ENCODE results near the gene ARHGEF10L. TPM values are rescaled to one million over a fixed set of nuclear protein-coding genes. Genes with fewer than 3 reads are reported as not detected.

The ARHGEF10L gene
- total RNA-seq, 1 donor, result 39.1 TPM

DNA sequence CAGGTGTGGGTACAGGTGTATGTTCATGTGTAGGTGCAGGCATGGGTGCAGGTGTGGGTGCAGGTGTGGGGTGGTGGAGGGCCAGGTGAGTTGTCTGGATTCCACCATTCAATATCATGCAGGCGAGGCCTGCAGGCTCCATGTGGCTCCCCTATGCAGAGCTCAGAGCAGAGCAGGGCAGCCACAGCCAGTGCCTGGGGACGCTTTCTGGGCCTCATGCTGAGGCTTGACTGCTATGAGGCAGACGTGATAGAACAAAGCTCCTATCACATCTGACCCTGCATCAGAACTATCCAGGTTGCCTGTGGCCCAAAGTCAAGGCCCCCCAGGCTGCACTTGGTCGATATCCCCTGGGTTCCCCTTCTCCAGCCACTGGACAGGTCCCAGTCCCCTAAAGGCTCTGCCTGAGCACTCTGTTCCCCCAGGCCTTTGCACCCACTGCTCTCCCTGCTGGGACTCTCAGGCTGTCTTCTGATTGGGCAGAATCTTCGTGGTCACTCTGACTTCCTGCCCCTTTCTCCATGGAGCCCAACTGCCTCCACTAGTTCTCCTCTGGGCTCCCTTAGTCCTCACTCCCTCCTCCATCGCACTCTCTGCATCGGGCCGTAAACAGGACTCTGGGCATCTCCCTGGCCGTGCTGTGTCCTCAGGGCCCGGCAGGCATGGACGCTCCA, 137.0 kb downstream of the ARHGEF10L start:
- no peaks in the 10 kb centered on the region for H3K79me2 ChIP-seq (ENCODE audit: insufficient read depth, low read length)
- no peak overlapping the region for H3K27ac ChIP-seq (ENCODE audit: low read depth, low read length)
- peak; percentile 74 for DNase-seq (ENCODE audit: insufficient read length, low spot score, missing footprints)
- no peak overlapping the region for H3K4me2 ChIP-seq (ENCODE audit: insufficient read depth, low read length)
- H4K20me1 ChIP-seq (ENCODE audit: insufficient read depth, low read length), result peaks cover 46% of the 10 kb centered on the region
- H2AFZ ChIP-seq (ENCODE audit: low read length), result no peak overlapping the region
- H3K4me3 ChIP-seq (ENCODE audit: insufficient read depth, low read length), result no peak overlapping the region
- H3K36me3 ChIP-seq (ENCODE audit: insufficient read depth, low read length), result peaks cover 5% of the 10 kb centered on the region
- no peaks in the 10 kb centered on the region for H3K27me3 ChIP-seq (ENCODE audit: insufficient read depth, low read length)
- no peaks in the 10 kb centered on the region for H3K4me1 ChIP-seq (ENCODE audit: insufficient read depth, low read length)
- H3K9me3 ChIP-seq (ENCODE audit: low read depth, low read length), result no peaks in the 10 kb centered on the region
- no peak for TF ChIP-seq CTCF (IDR thresholded peaks at IDR 0.05; ENCODE audit: extremely low read depth, low read depth, low read length)

GRCh38 chr1:17678011-17678410, 138.5 kb downstream of the ARHGEF10L start:
- no peaks in the 10 kb centered on the region for H3K79me2 ChIP-seq (ENCODE audit: insufficient read depth, low read length)
- H3K9me3 ChIP-seq (ENCODE audit: low read depth, low read length), result no peaks in the 10 kb centered on the region
- H3K27ac ChIP-seq (ENCODE audit: low read depth, low read length), result no peak overlapping the region
- no peaks in the 10 kb centered on the region for H3K4me1 ChIP-seq (ENCODE audit: insufficient read depth, low read length)
- H3K4me2 ChIP-seq (ENCODE audit: insufficient read depth, low read length), result no peak overlapping the region
- no peak for TF ChIP-seq CTCF (IDR thresholded peaks at IDR 0.05; ENCODE audit: extremely low read depth, low read depth, low read length)
- H2AFZ ChIP-seq (ENCODE audit: low read length), result no peak overlapping the region
- no peaks in the 10 kb centered on the region for H3K27me3 ChIP-seq (ENCODE audit: insufficient read depth, low read length)
- peaks cover 48% of the 10 kb centered on the region for H4K20me1 ChIP-seq (ENCODE audit: insufficient read depth, low read length)
- peaks cover 5% of the 10 kb centered on the region for H3K36me3 ChIP-seq (ENCODE audit: insufficient read depth, low read length)
- no peak for DNase-seq (ENCODE audit: insufficient read length, low spot score, missing footprints)
- no peak overlapping the region for H3K4me3 ChIP-seq (ENCODE audit: insufficient read depth, low read length)

DNA sequence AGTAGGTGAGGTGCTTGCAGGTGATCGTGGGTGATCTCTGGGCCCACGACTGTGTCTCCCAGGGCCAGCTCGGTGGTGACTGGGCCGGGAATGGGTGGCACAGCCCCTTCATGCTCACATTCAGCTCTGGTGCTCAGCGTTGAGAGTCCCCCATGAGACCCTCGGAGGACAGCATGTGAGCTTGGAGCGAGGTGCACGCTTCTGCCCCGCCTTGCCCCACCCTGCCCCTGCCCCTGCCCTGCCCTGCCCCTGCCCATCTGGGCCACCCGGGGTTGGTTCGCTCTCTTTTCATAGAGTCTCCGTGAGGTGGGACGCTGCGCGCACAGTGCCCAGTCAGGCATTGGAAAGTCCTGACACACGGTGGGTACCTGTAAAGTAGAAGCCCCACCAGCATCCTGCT, 140.4 kb downstream of the ARHGEF10L start:
- no peak for TF ChIP-seq CTCF (IDR thresholded peaks at IDR 0.05; ENCODE audit: extremely low read depth, low read depth, low read length)
- Histone ChIP-seq H3K4me3 (ENCODE audit: insufficient read depth, low read length) (no peak overlapping the region), H3K9me3 (ENCODE audit: low read depth, low read length) (no peaks in the 10 kb centered on the region), H3K36me3 (ENCODE audit: insufficient read depth, low read length) (peaks cover 9% of the 10 kb centered on the region), H4K20me1 (ENCODE audit: insufficient read depth, low read length) (peaks cover 34% of the 10 kb centered on the region), H3K27me3 (ENCODE audit: insufficient read depth, low read length) (no peaks in the 10 kb centered on the region), H3K4me2 (ENCODE audit: insufficient read depth, low read length) (no peak overlapping the region), H3K27ac (ENCODE audit: low read depth, low read length) (no peak overlapping the region), H3K4me1 (ENCODE audit: insufficient read depth, low read length) (no peaks in the 10 kb centered on the region), H2AFZ (ENCODE audit: low read length) (no peak overlapping the region), H3K79me2 (ENCODE audit: insufficient read depth, low read length) (no peaks in the 10 kb centered on the region)
- DNase-seq (ENCODE audit: insufficient read length, low spot score, missing footprints), result no peak

GRCh38 chr1:17680308-17680707, 140.8 kb downstream of the ARHGEF10L start:
- no peak for DNase-seq (ENCODE audit: insufficient read length, low spot score, missing footprints)
- no peak for TF ChIP-seq CTCF (IDR thresholded peaks at IDR 0.05; ENCODE audit: extremely low read depth, low read depth, low read length)
- no peak overlapping the region for H2AFZ ChIP-seq (ENCODE audit: low read length)
- no peaks in the 10 kb centered on the region for H3K27me3 ChIP-seq (ENCODE audit: insufficient read depth, low read length)
- no peak overlapping the region for H3K4me3 ChIP-seq (ENCODE audit: insufficient read depth, low read length)
- no peak overlapping the region for H3K4me2 ChIP-seq (ENCODE audit: insufficient read depth, low read length)
- H3K4me1 ChIP-seq (ENCODE audit: insufficient read depth, low read length), result no peaks in the 10 kb centered on the region
- peaks cover 32% of the 10 kb centered on the region for H4K20me1 ChIP-seq (ENCODE audit: insufficient read depth, low read length)
- H3K27ac ChIP-seq (ENCODE audit: low read depth, low read length), result no peak overlapping the region
- H3K36me3 ChIP-seq (ENCODE audit: insufficient read depth, low read length), result peaks cover 9% of the 10 kb centered on the region
- no peaks in the 10 kb centered on the region for H3K9me3 ChIP-seq (ENCODE audit: low read depth, low read length)
- H3K79me2 ChIP-seq (ENCODE audit: insufficient read depth, low read length), result no peaks in the 10 kb centered on the region
